ENCODE measurements around the gene OTOGL.

The OTOGL gene

GRCh38 chr12:80271780-80272179, 172.4 kb downstream of the OTOGL start:
- Histone ChIP-seq H3K4me3 (ENCODE audit: low read depth, low read length) (no peak overlapping the region), H3K27me3 (ENCODE audit: control insufficient read depth, insufficient read depth, low read length) (no peaks in the 10 kb centered on the region), H3K9me3 (ENCODE audit: control insufficient read depth, insufficient read depth, low read length) (no peaks in the 10 kb centered on the region), H3K4me1 (ENCODE audit: control insufficient read depth, insufficient read depth, low read length) (no peaks in the 10 kb centered on the region), H3K36me3 (ENCODE audit: control insufficient read depth, insufficient read depth, low read length) (no peaks in the 10 kb centered on the region), H3K9ac (ENCODE audit: low read depth, low read length) (no peak overlapping the region), H3K27ac (ENCODE audit: low read depth, low read length) (no peak overlapping the region)

GRCh38 chr12:80272387-80272915, 173.1 kb downstream of the OTOGL start:
- no peak overlapping the region for H3K27ac ChIP-seq (ENCODE audit: low read depth, low read length)
- H3K9me3 ChIP-seq (ENCODE audit: control insufficient read depth, insufficient read depth, low read length), result no peaks in the 10 kb centered on the region
- H3K9ac ChIP-seq (ENCODE audit: low read depth, low read length), result no peak overlapping the region
- no peaks in the 10 kb centered on the region for H3K4me1 ChIP-seq (ENCODE audit: control insufficient read depth, insufficient read depth, low read length)
- no peak overlapping the region for H3K4me3 ChIP-seq (ENCODE audit: low read depth, low read length)
- no peaks in the 10 kb centered on the region for H3K27me3 ChIP-seq (ENCODE audit: control insufficient read depth, insufficient read depth, low read length)
- H3K36me3 ChIP-seq (ENCODE audit: control insufficient read depth, insufficient read depth, low read length), result no peaks in the 10 kb centered on the region

- no peak overlapping the region for H3K4me3 ChIP-seq (ENCODE audit: low read depth, low read length)
- no peaks in the 10 kb centered on the region for H3K4me1 ChIP-seq (ENCODE audit: control insufficient read depth, insufficient read depth, low read length)
- H3K27ac ChIP-seq (ENCODE audit: low read depth, low read length), result no peak overlapping the region
- no peaks in the 10 kb centered on the region for H3K36me3 ChIP-seq (ENCODE audit: control insufficient read depth, insufficient read depth, low read length)
- H3K27me3 ChIP-seq (ENCODE audit: control insufficient read depth, insufficient read depth, low read length), result no peaks in the 10 kb centered on the region
- H3K9ac ChIP-seq (ENCODE audit: low read depth, low read length), result no peak overlapping the region
- no peaks in the 10 kb centered on the region for H3K9me3 ChIP-seq (ENCODE audit: control insufficient read depth, insufficient read depth, low read length)
Measured at GRCh38 chr12:80273144-80273543, 173.8 kb downstream of the OTOGL start.

- Histone ChIP-seq H3K36me3 (ENCODE audit: control insufficient read depth, insufficient read depth, low read length) (no peaks in the 10 kb centered on the region), H3K27me3 (ENCODE audit: control insufficient read depth, insufficient read depth, low read length) (no peaks in the 10 kb centered on the region), H3K27ac (ENCODE audit: low read depth, low read length) (no peak overlapping the region), H3K4me3 (ENCODE audit: low read depth, low read length) (no peak overlapping the region), H3K9me3 (ENCODE audit: control insufficient read depth, insufficient read depth, low read length) (no peaks in the 10 kb centered on the region), H3K9ac (ENCODE audit: low read depth, low read length) (no peak overlapping the region), H3K4me1 (ENCODE audit: control insufficient read depth, insufficient read depth, low read length) (no peaks in the 10 kb centered on the region)
Measured at GRCh38 chr12:80277732-80278131, 178.4 kb downstream of the OTOGL start.

GRCh38 chr12:80282226-80282625, 182.9 kb downstream of the OTOGL start:
- H3K4me3 ChIP-seq (ENCODE audit: low read depth, low read length), result no peak overlapping the region
- H3K36me3 ChIP-seq (ENCODE audit: control insufficient read depth, insufficient read depth, low read length), result no peaks in the 10 kb centered on the region
- H3K9me3 ChIP-seq (ENCODE audit: control insufficient read depth, insufficient read depth, low read length), result no peaks in the 10 kb centered on the region
- H3K9ac ChIP-seq (ENCODE audit: low read depth, low read length), result no peak overlapping the region
- no peaks in the 10 kb centered on the region for H3K27me3 ChIP-seq (ENCODE audit: control insufficient read depth, insufficient read depth, low read length)
- H3K4me1 ChIP-seq (ENCODE audit: control insufficient read depth, insufficient read depth, low read length), result no peaks in the 10 kb centered on the region
- no peak overlapping the region for H3K27ac ChIP-seq (ENCODE audit: low read depth, low read length)

- H3K27ac ChIP-seq (ENCODE audit: low read depth, low read length), result no peak overlapping the region
- H3K4me1 ChIP-seq (ENCODE audit: control insufficient read depth, insufficient read depth, low read length), result no peaks in the 10 kb centered on the region
- H3K4me3 ChIP-seq (ENCODE audit: low read depth, low read length), result no peak overlapping the region
- no peaks in the 10 kb centered on the region for H3K9me3 ChIP-seq (ENCODE audit: control insufficient read depth, insufficient read depth, low read length)
- no peaks in the 10 kb centered on the region for H3K27me3 ChIP-seq (ENCODE audit: control insufficient read depth, insufficient read depth, low read length)
- no peak overlapping the region for H3K9ac ChIP-seq (ENCODE audit: low read depth, low read length)
- H3K36me3 ChIP-seq (ENCODE audit: control insufficient read depth, insufficient read depth, low read length), result no peaks in the 10 kb centered on the region
Measured at GRCh38 chr12:80282761-80283160, 183.4 kb downstream of the OTOGL start.

- no peaks in the 10 kb centered on the region for H3K36me3 ChIP-seq (ENCODE audit: control insufficient read depth, insufficient read depth, low read length)
- H3K9me3 ChIP-seq (ENCODE audit: control insufficient read depth, insufficient read depth, low read length), result no peaks in the 10 kb centered on the region; the same call in 1 of the 2 replicates
- H3K4me1 ChIP-seq (ENCODE audit: control insufficient read depth, insufficient read depth, low read length), result no peaks in the 10 kb centered on the region
- no peak overlapping the region for H3K9ac ChIP-seq (ENCODE audit: low read depth, low read length)
- no peak overlapping the region for H3K27ac ChIP-seq (ENCODE audit: low read depth, low read length)
- H3K4me3 ChIP-seq (ENCODE audit: low read depth, low read length), result no peak overlapping the region
- no peaks in the 10 kb centered on the region for H3K27me3 ChIP-seq (ENCODE audit: control insufficient read depth, insufficient read depth, low read length)
Measured at GRCh38 chr12:80291108-80291754, 191.9 kb downstream of the OTOGL start.

- Histone ChIP-seq H3K4me1 (ENCODE audit: control insufficient read depth, insufficient read depth, low read length) (no peaks in the 10 kb centered on the region), H3K27ac (ENCODE audit: low read depth, low read length) (no peak overlapping the region), H3K36me3 (ENCODE audit: control insufficient read depth, insufficient read depth, low read length) (no peaks in the 10 kb centered on the region), H3K27me3 (ENCODE audit: control insufficient read depth, insufficient read depth, low read length) (no peaks in the 10 kb centered on the region), H3K4me3 (ENCODE audit: low read depth, low read length) (no peak overlapping the region), H3K9ac (ENCODE audit: low read depth, low read length) (no peak overlapping the region), H3K9me3 (ENCODE audit: control insufficient read depth, insufficient read depth, low read length) (no peaks in the 10 kb centered on the region; the same call in 1 of the 2 replicates)
Measured at GRCh38 chr12:80293347-80293746, 194.0 kb downstream of the OTOGL start.

- Histone ChIP-seq H3K9me3 (ENCODE audit: control insufficient read depth, insufficient read depth, low read length) (no peaks in the 10 kb centered on the region; the same call in 1 of the 2 replicates), H3K27me3 (ENCODE audit: control insufficient read depth, insufficient read depth, low read length) (no peaks in the 10 kb centered on the region), H3K4me1 (ENCODE audit: control insufficient read depth, insufficient read depth, low read length) (no peaks in the 10 kb centered on the region), H3K9ac (ENCODE audit: low read depth, low read length) (no peak overlapping the region), H3K4me3 (ENCODE audit: low read depth, low read length) (no peak overlapping the region), H3K36me3 (ENCODE audit: control insufficient read depth, insufficient read depth, low read length) (no peaks in the 10 kb centered on the region), H3K27ac (ENCODE audit: low read depth, low read length) (no peak overlapping the region)
Measured at GRCh38 chr12:80293759-80294158, 194.4 kb downstream of the OTOGL start.

- Histone ChIP-seq H3K9ac (ENCODE audit: low read depth, low read length) (no peak overlapping the region), H3K27me3 (ENCODE audit: control insufficient read depth, insufficient read depth, low read length) (no peaks in the 10 kb centered on the region), H3K4me3 (ENCODE audit: low read depth, low read length) (no peak overlapping the region), H3K9me3 (ENCODE audit: control insufficient read depth, insufficient read depth, low read length) (no peaks in the 10 kb centered on the region), H3K4me1 (ENCODE audit: control insufficient read depth, insufficient read depth, low read length) (no peaks in the 10 kb centered on the region), H3K27ac (ENCODE audit: low read depth, low read length) (no peak overlapping the region), H3K36me3 (ENCODE audit: control insufficient read depth, insufficient read depth, low read length) (no peaks in the 10 kb centered on the region)
Measured at GRCh38 chr12:80299219-80299618, 199.9 kb downstream of the OTOGL start.

- H3K27ac ChIP-seq (ENCODE audit: low read depth, low read length), result no peak overlapping the region
- H3K9ac ChIP-seq (ENCODE audit: low read depth, low read length), result no peak overlapping the region
- H3K27me3 ChIP-seq (ENCODE audit: control insufficient read depth, insufficient read depth, low read length), result no peaks in the 10 kb centered on the region
- no peak overlapping the region for H3K4me3 ChIP-seq (ENCODE audit: low read depth, low read length)
- H3K36me3 ChIP-seq (ENCODE audit: control insufficient read depth, insufficient read depth, low read length), result no peaks in the 10 kb centered on the region
- no peaks in the 10 kb centered on the region for H3K4me1 ChIP-seq (ENCODE audit: control insufficient read depth, insufficient read depth, low read length)
- no peaks in the 10 kb centered on the region for H3K9me3 ChIP-seq (ENCODE audit: control insufficient read depth, insufficient read depth, low read length)
Measured at GRCh38 chr12:80299976-80300375, 200.6 kb downstream of the OTOGL start.

All from HUES48 (cell line).